Glutamatergic neuron (in vitro differentiated cells): Measurements from ENCODE around the gene SLC25A18. TPM values are rescaled to one million over a fixed set of nuclear protein-coding genes. Genes with fewer than 3 reads are reported as not detected.

Source experiments
- DNase-seq: peaks from one replicate; pipeline ENCODE4 v3.0.0; 2022
- H3K27ac Mint-ChIP-seq: one replicate; pipeline ENCODE4 v1.8.0; 2020; ENCODE audit warnings: mild to moderate bottlenecking, mixed read lengths, inconsistent platforms; ENCODE audit not compliant: unreplicated experiment
- H3K27me3 Mint-ChIP-seq: one replicate; pipeline ENCODE4 v1.8.0; 2020; ENCODE audit warnings: mild to moderate bottlenecking, moderate library complexity, mixed read lengths, inconsistent platforms; ENCODE audit not compliant: unreplicated experiment
- H3K36me3 Mint-ChIP-seq: one replicate; pipeline ENCODE4 v1.8.0; 2020; ENCODE audit warnings: mild to moderate bottlenecking, mixed read lengths, inconsistent platforms; ENCODE audit not compliant: unreplicated experiment
- H3K4me1 Mint-ChIP-seq: one replicate; pipeline ENCODE4 v1.8.0; 2020; ENCODE audit warnings: mild to moderate bottlenecking, low read depth, mixed read lengths, inconsistent platforms; ENCODE audit not compliant: unreplicated experiment
- H3K4me3 Mint-ChIP-seq: one replicate; pipeline ENCODE4 v1.8.0; 2020; ENCODE audit warnings: mild to moderate bottlenecking, mixed read lengths, inconsistent platforms; ENCODE audit not compliant: unreplicated experiment
- H3K9me3 Mint-ChIP-seq: one replicate; pipeline ENCODE4 v1.8.0; 2020; ENCODE audit warnings: mild to moderate bottlenecking, moderate library complexity, mixed read lengths, inconsistent platforms; ENCODE audit not compliant: unreplicated experiment
- CTCF ChIP-seq: fragments of 200-600 bp; sonication (generic); IDR thresholded peaks from one replicate; pipeline ENCODE4 v1.5.0; 2021; ENCODE audit not compliant: partially characterized antibody, unreplicated experiment
- total RNA-seq: library from RNA; stranded (reverse); fragmentation: NEBNext Ultra II Directional; extraction: Animal tissue kit (Norgen Biotek cat#: 25700); gene quantifications from one replicate; pipeline ENCODE4 v1.2.1, GENCODE V29; 2021; ENCODE audit not compliant: unreplicated experiment

The SLC25A18 gene
- total RNA-seq, 1 donor from 2014 or later = 6.4 TPM

- H3K4me1 Mint-ChIP-seq = peaks cover 20% of the 10 kb centered on the region
- H3K36me3 Mint-ChIP-seq = no peaks in the 10 kb centered on the region
- no peak for DNase-seq
- no peak for TF ChIP-seq CTCF
- H3K9me3 Mint-ChIP-seq = peaks cover 37% of the 10 kb centered on the region
- H3K27ac Mint-ChIP-seq = peak overlapping the region; percentile 21
- H3K27me3 Mint-ChIP-seq = peaks cover 27% of the 10 kb centered on the region
- no peak overlapping the region for H3K4me3 Mint-ChIP-seq
These were observed 3.5 kb downstream of the SLC25A18 start for GRCh38 chr22:17566776-17567175.

- no peaks in the 10 kb centered on the region for H3K36me3 Mint-ChIP-seq
- peaks cover 19% of the 10 kb centered on the region for H3K9me3 Mint-ChIP-seq
- no peak for TF ChIP-seq CTCF
- H3K4me3 Mint-ChIP-seq = no peak overlapping the region
- H3K27ac Mint-ChIP-seq = peak overlapping the region; percentile 46
- peaks cover 3% of the 10 kb centered on the region for H3K4me1 Mint-ChIP-seq
- peaks cover 19% of the 10 kb centered on the region for H3K27me3 Mint-ChIP-seq
- DNase-seq = no peak
These were observed 6.7 kb downstream of the SLC25A18 start for GRCh38 chr22:17569971-17570511.

GRCh38 chr22:17570851-17571631 lies 7.7 kb downstream of the SLC25A18 start:
- no peak for TF ChIP-seq CTCF
- Mint-ChIP-seq H3K4me3 (no peak overlapping the region), H3K9me3 (peaks cover 17% of the 10 kb centered on the region), H3K4me1 (peaks cover 4% of the 10 kb centered on the region), H3K36me3 (no peaks in the 10 kb centered on the region), H3K27me3 (peaks cover 24% of the 10 kb centered on the region), H3K27ac (peak overlapping the region; percentile 25)
- DNase-seq = no peak

- peaks cover 3% of the 10 kb centered on the region for H3K4me1 Mint-ChIP-seq
- no peak overlapping the region for H3K27ac Mint-ChIP-seq
- peaks cover 15% of the 10 kb centered on the region for H3K27me3 Mint-ChIP-seq
- TF ChIP-seq CTCF = no peak
- no peaks in the 10 kb centered on the region for H3K36me3 Mint-ChIP-seq
- H3K9me3 Mint-ChIP-seq = peaks cover 11% of the 10 kb centered on the region
- DNase-seq = no peak
- no peak overlapping the region for H3K4me3 Mint-ChIP-seq
These were observed 11.9 kb downstream of the SLC25A18 start for GRCh38 chr22:17575151-17575550.

- Mint-ChIP-seq H3K27me3 (peaks cover 14% of the 10 kb centered on the region), H3K36me3 (no peaks in the 10 kb centered on the region), H3K27ac (no peak overlapping the region), H3K9me3 (peaks cover 8% of the 10 kb centered on the region), H3K4me1 (peaks cover 3% of the 10 kb centered on the region), H3K4me3 (no peak overlapping the region)
- no peak for TF ChIP-seq CTCF
- DNase-seq = no peak
These were observed 12.4 kb downstream of the SLC25A18 start for GRCh38 chr22:17575681-17576080.
